ENCODE results near the gene SNAP25. TPM values are rescaled to one million over a fixed set of nuclear protein-coding genes. Genes with fewer than 3 reads are reported as not detected.

SNAP25 gene
- total RNA-seq, 2 donors from 2014 or later: 1.3 to 4.7 TPM

DNA sequence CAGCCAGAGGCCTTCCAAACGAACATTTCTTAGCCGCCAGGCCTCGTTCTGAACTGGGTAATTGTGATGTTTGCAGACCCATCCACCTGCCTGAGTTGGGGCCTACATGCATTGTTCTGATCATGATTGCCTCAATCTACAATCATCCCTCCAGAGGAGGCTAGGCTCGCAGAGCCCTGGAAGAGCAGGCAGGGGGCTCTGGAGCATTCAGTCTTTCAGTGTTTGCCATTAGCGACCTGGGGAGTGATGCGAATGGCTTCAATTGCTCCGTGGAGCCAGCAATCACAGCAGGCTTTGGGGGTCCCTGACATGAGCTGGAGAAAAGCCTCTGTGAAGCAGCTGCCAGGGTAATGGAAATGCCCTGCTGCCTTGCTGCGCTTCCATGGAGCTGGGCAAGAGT, 22.0 kb downstream of the SNAP25 start:
- H3K27me3 ChIP-seq (replicated peaks; ENCODE audit: insufficient read depth): no peaks in the 10 kb centered on the region
- H3K9me3 ChIP-seq: no peaks in the 10 kb centered on the region
- no peak overlapping the region for H3K27ac ChIP-seq
- TF ChIP-seq, protein P1, sequence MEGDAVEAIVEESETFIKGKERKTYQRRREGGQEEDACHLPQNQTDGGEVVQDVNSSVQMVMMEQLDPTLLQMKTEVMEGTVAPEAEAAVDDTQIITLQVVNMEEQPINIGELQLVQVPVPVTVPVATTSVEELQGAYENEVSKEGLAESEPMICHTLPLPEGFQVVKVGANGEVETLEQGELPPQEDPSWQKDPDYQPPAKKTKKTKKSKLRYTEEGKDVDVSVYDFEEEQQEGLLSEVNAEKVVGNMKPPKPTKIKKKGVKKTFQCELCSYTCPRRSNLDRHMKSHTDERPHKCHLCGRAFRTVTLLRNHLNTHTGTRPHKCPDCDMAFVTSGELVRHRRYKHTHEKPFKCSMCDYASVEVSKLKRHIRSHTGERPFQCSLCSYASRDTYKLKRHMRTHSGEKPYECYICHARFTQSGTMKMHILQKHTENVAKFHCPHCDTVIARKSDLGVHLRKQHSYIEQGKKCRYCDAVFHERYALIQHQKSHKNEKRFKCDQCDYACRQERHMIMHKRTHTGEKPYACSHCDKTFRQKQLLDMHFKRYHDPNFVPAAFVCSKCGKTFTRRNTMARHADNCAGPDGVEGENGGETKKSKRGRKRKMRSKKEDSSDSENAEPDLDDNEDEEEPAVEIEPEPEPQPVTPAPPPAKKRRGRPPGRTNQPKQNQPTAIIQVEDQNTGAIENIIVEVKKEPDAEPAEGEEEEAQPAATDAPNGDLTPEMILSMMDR (IDR thresholded peaks at IDR 0.05): no peak
- H3K36me3 ChIP-seq: no peaks in the 10 kb centered on the region
- no peak overlapping the region for H3K4me3 ChIP-seq
- no peak for ATAC-seq (ENCODE audit: insufficient number of reproducible peaks, low FRiP score, low read depth)
- DNase-seq (ENCODE audit: low spot score): no peak
- H3K4me1 ChIP-seq (ENCODE audit: control insufficient read depth in 1 of 2, low read depth in 2 of 2): no peaks in the 10 kb centered on the region

GRCh38 chr20:10242166-10242565, 23.5 kb downstream of the SNAP25 start:
- Histone ChIP-seq H3K27ac (no peak overlapping the region), H3K9me3 (no peaks in the 10 kb centered on the region), H3K36me3 (no peaks in the 10 kb centered on the region), H3K27me3 (replicated peaks; ENCODE audit: insufficient read depth) (no peaks in the 10 kb centered on the region), H3K4me1 (ENCODE audit: control insufficient read depth in 1 of 2, low read depth in 2 of 2) (no peaks in the 10 kb centered on the region), H3K4me3 (no peak overlapping the region)
- DNase-seq (ENCODE audit: low spot score) (no peak), ATAC-seq (ENCODE audit: insufficient number of reproducible peaks, low FRiP score, low read depth) (no peak)
- TF ChIP-seq, protein P1 (IDR thresholded peaks at IDR 0.05): no peak

- no peak for ATAC-seq (ENCODE audit: insufficient number of reproducible peaks, low FRiP score, low read depth)
- TF ChIP-seq, protein P1 (IDR thresholded peaks at IDR 0.05): no peak
Measured at GRCh38 chr20:10247440-10247839, 28.8 kb downstream of the SNAP25 start.

GRCh38 chr20:10249048-10249770, 30.6 kb downstream of the SNAP25 start:
- TF ChIP-seq, protein P1 (IDR thresholded peaks at IDR 0.05): no peak
- H3K4me1 ChIP-seq (ENCODE audit: control insufficient read depth in 1 of 2, low read depth in 2 of 2): no peaks in the 10 kb centered on the region
- ATAC-seq (ENCODE audit: insufficient number of reproducible peaks, low FRiP score, low read depth) (no peak), DNase-seq (ENCODE audit: low spot score) (no peak)
- H3K27ac ChIP-seq: no peak overlapping the region
- no peaks in the 10 kb centered on the region for H3K27me3 ChIP-seq (replicated peaks; ENCODE audit: insufficient read depth)
- no peak overlapping the region for H3K4me3 ChIP-seq
- no peaks in the 10 kb centered on the region for H3K36me3 ChIP-seq
- H3K9me3 ChIP-seq: no peaks in the 10 kb centered on the region

More at GRCh38 chr20:10247440-10247839, 28.8 kb downstream of the SNAP25 start:
- H3K27me3 ChIP-seq (replicated peaks; ENCODE audit: insufficient read depth): no peaks in the 10 kb centered on the region
- H3K4me1 ChIP-seq (ENCODE audit: control insufficient read depth in 1 of 2, low read depth in 2 of 2): no peaks in the 10 kb centered on the region
- H3K9me3 ChIP-seq: no peaks in the 10 kb centered on the region
- DNase-seq (ENCODE audit: low spot score): no peak
- no peaks in the 10 kb centered on the region for H3K36me3 ChIP-seq
- H3K27ac ChIP-seq: no peak overlapping the region
- no peak overlapping the region for H3K4me3 ChIP-seq

DNA sequence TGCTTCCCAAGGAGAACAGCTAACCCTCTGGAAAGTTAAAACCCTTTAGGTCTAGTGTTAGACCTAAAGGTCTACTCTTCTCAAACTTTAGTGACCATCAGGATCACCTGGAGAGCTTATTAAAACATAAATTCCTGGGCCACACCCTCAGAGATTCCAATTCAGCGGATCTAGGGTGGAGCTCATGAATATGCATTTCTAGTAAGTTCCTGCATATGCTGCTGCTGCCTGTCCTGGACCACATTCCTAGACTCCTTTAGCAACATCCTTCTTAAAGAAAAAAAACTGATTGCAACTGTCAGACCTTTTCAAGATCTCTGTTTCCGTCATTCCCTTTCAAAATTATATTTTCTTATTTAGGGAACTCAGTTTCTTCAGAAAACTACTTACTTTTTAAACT, 31.2 kb downstream of the SNAP25 start:
- no peak for DNase-seq (ENCODE audit: low spot score)
- Histone ChIP-seq H3K4me1 (ENCODE audit: control insufficient read depth in 1 of 2, low read depth in 2 of 2) (no peaks in the 10 kb centered on the region), H3K27ac (no peak overlapping the region), H3K36me3 (no peaks in the 10 kb centered on the region), H3K4me3 (no peak overlapping the region), H3K9me3 (no peaks in the 10 kb centered on the region), H3K27me3 (replicated peaks; ENCODE audit: insufficient read depth) (no peaks in the 10 kb centered on the region)
- TF ChIP-seq, protein P1 (IDR thresholded peaks at IDR 0.05): no peak
- no peak for ATAC-seq (ENCODE audit: insufficient number of reproducible peaks, low FRiP score, low read depth)

All from thoracic aorta (tissue), 2 donors.